ENCODE data around the gene OR10AD1.

OR10AD1 gene

GRCh38 chr12:48193623-48194022 is 9.5 kb downstream of the OR10AD1 start:
- DNase-seq (ENCODE audit: low spot score), result no peak
- POLR2A ChIA-PET (ENCODE audit: low non-redundant PET), result no interaction called here
- CTCF ChIA-PET, result interaction anchor here (0.7 kb wide), 1 partner anchor 157 kb away, joined by 6 read pairs; no protein-coding TSS in a partner anchor
- no peak for TF ChIP-seq CTCF (conservative IDR thresholded peaks at IDR 0.05; ENCODE audit: low read depth)
- no peak overlapping the region for H3K27ac ChIP-seq

GRCh38 chr12:48192861-48193260 is 10.2 kb downstream of the OR10AD1 start:
- no peak for TF ChIP-seq CTCF (conservative IDR thresholded peaks at IDR 0.05; ENCODE audit: low read depth)
- DNase-seq (ENCODE audit: low spot score), result no peak
- H3K27ac ChIP-seq, result no peak overlapping the region
- ChIA-PET CTCF (no interaction called here), POLR2A (ENCODE audit: low non-redundant PET) (no interaction called here)

- TF ChIP-seq CTCF (conservative IDR thresholded peaks at IDR 0.05; ENCODE audit: low read depth), result no peak
- CTCF ChIA-PET, result no interaction called here
- no peak overlapping the region for H3K27ac ChIP-seq
- POLR2A ChIA-PET (ENCODE audit: low non-redundant PET), result interaction anchor here (0.6 kb wide), 1 partner anchor 809 kb away, joined by 3 read pairs; no protein-coding TSS in a partner anchor
- DNase-seq (ENCODE audit: low spot score), result no peak
Measured at GRCh38 chr12:48191096-48191495, 12.0 kb downstream of the OR10AD1 start.

- ChIA-PET POLR2A (ENCODE audit: low non-redundant PET) (interaction anchor here (0.5 kb wide), 1 partner anchor 84 kb away, joined by 3 read pairs; no protein-coding TSS in a partner anchor), CTCF (interaction anchor here (0.5 to 1.4 kb wide), 9 partner anchors 10 to 454 kb away, joined by 3 to 5 read pairs (median 3); no protein-coding TSS in a partner anchor)
- DNase-seq (ENCODE audit: low spot score), result peak; percentile 57
Measured at GRCh38 chr12:48189331-48190125, 13.6 kb downstream of the OR10AD1 start.

GRCh38 chr12:48187916-48188695 is 15.0 kb downstream of the OR10AD1 start:
- CTCF ChIA-PET, result no interaction called here
- POLR2A ChIA-PET (ENCODE audit: low non-redundant PET), result no interaction called here
- H3K27ac ChIP-seq, result no peak overlapping the region
- no peak for TF ChIP-seq CTCF (conservative IDR thresholded peaks at IDR 0.05; ENCODE audit: low read depth)
- no peak for DNase-seq (ENCODE audit: low spot score)

More at GRCh38 chr12:48189331-48190125, 13.6 kb downstream of the OR10AD1 start:
- TF ChIP-seq CTCF (conservative IDR thresholded peaks at IDR 0.05; ENCODE audit: low read depth), result peak; percentile 87
- H3K27ac ChIP-seq, result no peak overlapping the region

GRCh38 chr12:48185181-48185919 is 17.7 kb downstream of the OR10AD1 start:
- no peak overlapping the region for H3K27ac ChIP-seq
- ChIA-PET POLR2A (ENCODE audit: low non-redundant PET) (no interaction called here), CTCF (interaction anchor here (0.7 to 1.3 kb wide), 2 partner anchors 12 to 371 kb away, joined by 3 read pairs; no protein-coding TSS in a partner anchor)
- TF ChIP-seq CTCF (conservative IDR thresholded peaks at IDR 0.05; ENCODE audit: low read depth), result no peak
- DNase-seq (ENCODE audit: low spot score), result no peak

All from RWPE1 (cell line).